HepG2 (cell line): ENCODE data around the gene DLX6. TPM values are rescaled to one million over a fixed set of nuclear protein-coding genes. Genes with fewer than 3 reads are reported as not detected.

Experiments
- CENPT ChIP-seq: sonication (generic); formaldehyde crosslinking; IDR thresholded peaks from 2 replicates; pipeline ENCODE4 v1.8.0; 2022; ENCODE audit warnings: low read depth, mild to moderate bottlenecking, moderate library complexity, missing genetic modification reagents
- EZH2 ChIP-seq: conservative IDR thresholded peaks from 2 replicates; pipeline ENCODE4 v1.6.1; 2012; ENCODE audit warnings: mild to moderate bottlenecking, low read depth, low read length, moderate library complexity
- HIVEP1 ChIP-seq: sonication (generic); formaldehyde crosslinking; IDR thresholded peaks from 2 replicates; pipeline ENCODE4 v1.4.0; 2020; ENCODE audit warnings: mild to moderate bottlenecking, missing genetic modification reagents
- KAT8 ChIP-seq: IDR thresholded peaks from 2 replicates; pipeline ENCODE4 v1.6.1; 2016; ENCODE audit warnings: missing genetic modification reagents, missing compliant biosample characterization
- MAF1 ChIP-seq: sonication (generic); formaldehyde crosslinking; IDR thresholded peaks from 2 replicates; pipeline ENCODE4 v1.5.0; 2020; ENCODE audit warnings: missing genetic modification reagents, borderline replicate concordance
- MTF2 ChIP-seq: sonication (generic); formaldehyde crosslinking; IDR thresholded peaks from 2 replicates; pipeline ENCODE4 v1.5.0; 2020; ENCODE audit warnings: missing genetic modification reagents, borderline replicate concordance
- NFAT5 ChIP-seq: sonication (generic); formaldehyde crosslinking; IDR thresholded peaks from 2 replicates; pipeline ENCODE4 v1.4.0; 2020; ENCODE audit warnings: missing genetic modification reagents
- NR2F2 ChIP-seq: IDR thresholded peaks from 2 replicates; pipeline ENCODE4 v1.6.1; 2012; ENCODE audit warnings: low read depth, inconsistent platforms, borderline replicate concordance
- PAX8 ChIP-seq: sonication (generic); formaldehyde crosslinking; IDR thresholded peaks from 2 replicates; pipeline ENCODE4 v1.8.0; 2022; ENCODE audit warnings: mild to moderate bottlenecking, missing genetic modification reagents, borderline replicate concordance
- PBX3 ChIP-seq: sonication (generic); formaldehyde crosslinking; IDR thresholded peaks from 2 replicates; pipeline ENCODE4 v1.8.1; 2023; ENCODE audit warnings: missing genetic modification reagents, inconsistent platforms, borderline replicate concordance
- POLR2AphosphoS2 ChIP-seq: IDR thresholded peaks from 2 replicates; pipeline ENCODE4 v1.6.1; 2011; ENCODE audit warnings: low read depth, low read length, improper control_type of control experiment
- RFX5 ChIP-seq: IDR thresholded peaks from 2 replicates; pipeline ENCODE4 v1.6.1; 2011; ENCODE audit warnings: low read depth, low read length, improper control_type of control experiment
- SIN3A ChIP-seq: IDR thresholded peaks from 2 replicates; pipeline ENCODE4 v1.6.1; 2011; ENCODE audit warnings: low read depth, mild to moderate bottlenecking, control low read depth, low read length, borderline replicate concordance
- THAP8 ChIP-seq: sonication (generic); formaldehyde crosslinking; IDR thresholded peaks from 2 replicates; pipeline ENCODE4 v1.5.1; 2020; ENCODE audit warnings: missing genetic modification reagents, mild to moderate bottlenecking, borderline replicate concordance
- ZBTB49 ChIP-seq: sonication (generic); formaldehyde crosslinking; IDR thresholded peaks from 2 replicates; pipeline ENCODE4 v1.4.0; 2020; ENCODE audit warnings: missing genetic modification reagents, borderline replicate concordance
- ZNF451 ChIP-seq: sonication (generic); formaldehyde crosslinking; IDR thresholded peaks from 2 replicates; pipeline ENCODE4 v1.5.0; 2020; ENCODE audit warnings: mild to moderate bottlenecking, missing genetic modification reagents
- ZNF510 ChIP-seq: sonication (generic); formaldehyde crosslinking; IDR thresholded peaks from 2 replicates; pipeline ENCODE4 v1.4.0; 2020; ENCODE audit warnings: low read depth, mild to moderate bottlenecking, missing genetic modification reagents
- ZNF614 ChIP-seq: IDR thresholded peaks from 2 replicates; pipeline ENCODE4 v1.6.1; 2018; ENCODE audit warnings: missing biosample characterization, missing genetic modification reagents, inconsistent platforms, borderline replicate concordance
- ZNF670 ChIP-seq: sonication (generic); formaldehyde crosslinking; IDR thresholded peaks from 2 replicates; pipeline ENCODE4 v1.8.0; 2022; ENCODE audit warnings: mild to moderate bottlenecking, missing genetic modification reagents, borderline replicate concordance
- ZNF720 ChIP-seq: sonication (generic); formaldehyde crosslinking; IDR thresholded peaks from 2 replicates; pipeline ENCODE4 v1.4.0; 2020; ENCODE audit warnings: missing genetic modification reagents
- polyA plus RNA-seq, 8 experiments: library from polyadenylated mRNA; depleted of rRNA in 3 of 8; stranded (reverse) in 7 of 8; unstranded in 1 of 8; fragments of >200 nt; fragmentation: Illumina TruSeq in 4 of 8; extraction: Trizol in 4 of 8; gene quantifications; 2 replicates each; pipeline versions ENCODE4 v1.2.1 to v1.2.3, GENCODE V29; 2011 to 2016; ENCODE audit warnings: low read depth in 4 of 8, missing spikeins in 1 of 8, mixed read lengths in 1 of 8; ENCODE audit not compliant: insufficient read depth in 1 of 8
- total RNA-seq, 5 experiments: library from RNA; depleted of rRNA; stranded (reverse); fragments of >200 nt; fragmentation: Illumina TruSeq; extraction: Trizol; gene quantifications; 2 replicates each; pipeline ENCODE4 v1.2.3, GENCODE V29; 2016; ENCODE audit warnings: low read depth in 1 of 5

DLX6 gene
- total and polyA plus RNA-seq, 2 of the 13 experiments (the other 11 are each of a cell fraction or from before 2014, with no cell fraction given) = 3.5 to 5.5 TPM

- no peak for TF ChIP-seq ZNF451 (CRISPR knock-in tag)
- no peak for TF ChIP-seq ZNF720 (CRISPR knock-in tag)
- TF ChIP-seq NR2F2 = no peak
- peak; percentile 31; the same call in 1 of the 2 replicates for TF ChIP-seq KAT8
- TF ChIP-seq POLR2AphosphoS2 = no peak
- TF ChIP-seq ZNF614 (CRISPR knock-in tag) = no peak
- TF ChIP-seq MAF1 (CRISPR knock-in tag) = no peak
- no peak for TF ChIP-seq MTF2 (CRISPR knock-in tag)
- peak; percentile 59; the same call in 1 of the 2 replicates for TF ChIP-seq SIN3A
- no peak for TF ChIP-seq PAX8 (CRISPR knock-in tag)
- TF ChIP-seq NFAT5 (CRISPR knock-in tag) = peak; percentile 27; the same call in 1 of the 2 replicates
- TF ChIP-seq CENPT (CRISPR knock-in tag) = no peak
- no peak for TF ChIP-seq PBX3 (CRISPR knock-in tag)
- no peak for TF ChIP-seq ZBTB49 (CRISPR knock-in tag)
- no peak for TF ChIP-seq ZNF510 (CRISPR knock-in tag)
- TF ChIP-seq EZH2 = no peak
- TF ChIP-seq HIVEP1 (CRISPR knock-in tag) = peak; percentile 37; the same call in 1 of the 2 replicates
- TF ChIP-seq RFX5 = no peak
- TF ChIP-seq THAP8 = 0 out of 2 replicates have a peak, but pooled peaks have one; percentile 64
- TF ChIP-seq ZNF670 = no peak
Observed at GRCh38 chr7:97006055-97006815, 882 bp downstream of the DLX6 start (continued).
